Stimulated activated CD4-positive, alpha-beta T cell treated with anti-CD3 and anti-CD28 coated beads, Interleukin-1b, Interleukin-23, amount 100 ng/mL, for 4 hours (primary cell): ENCODE results near the gene AKT2.

Experiments used
- DNase-seq, 2 donors: peaks; one replicate each; pipeline ENCODE4 v3.0.0-alpha.2; 2020; ENCODE audit warnings: low read depth in 2 of 2

The AKT2 gene

DNA sequence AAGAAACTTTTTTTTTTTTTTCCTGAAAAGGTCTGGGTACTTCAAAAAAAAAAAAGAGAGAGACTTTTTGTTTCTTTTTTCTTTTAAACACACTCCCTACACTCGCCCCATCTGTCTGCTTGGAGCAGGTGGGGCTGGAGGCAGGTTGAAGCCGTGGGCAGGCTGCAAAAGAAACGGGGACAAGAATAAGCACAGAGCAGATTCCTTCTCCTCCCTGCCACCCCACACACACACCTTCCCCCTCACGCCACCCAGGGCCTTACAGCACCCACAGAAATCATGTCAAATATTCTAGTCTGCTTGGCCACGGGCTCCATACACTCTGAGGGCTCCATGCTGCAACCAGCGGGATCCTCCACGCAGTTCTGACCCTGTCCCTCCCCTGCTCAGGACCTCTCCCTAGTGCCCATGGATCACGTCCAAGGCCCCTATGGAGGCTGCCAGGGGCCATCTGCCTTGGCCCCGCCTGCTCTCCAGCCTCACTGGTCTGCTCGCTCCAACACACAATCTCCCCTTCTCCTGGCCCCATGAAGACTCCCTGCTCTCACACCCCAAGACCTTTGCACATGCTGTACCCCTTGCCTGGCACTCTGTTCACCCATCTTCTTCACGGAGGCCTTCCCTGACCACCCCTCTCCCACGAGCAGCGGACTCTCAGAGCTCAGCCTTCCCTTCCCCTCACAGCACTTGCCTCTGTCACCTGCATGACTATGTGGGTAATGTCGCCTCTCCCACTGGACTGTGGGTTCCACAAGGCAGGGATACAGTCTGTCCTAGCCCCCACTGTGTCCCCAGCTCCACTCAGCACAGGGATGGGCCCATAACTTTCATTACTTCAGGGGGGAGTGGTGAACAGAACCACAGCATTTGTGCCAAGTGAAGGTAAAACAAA is 11.4 kb downstream of the AKT2 start:
- DNase-seq: no peak

DNA sequence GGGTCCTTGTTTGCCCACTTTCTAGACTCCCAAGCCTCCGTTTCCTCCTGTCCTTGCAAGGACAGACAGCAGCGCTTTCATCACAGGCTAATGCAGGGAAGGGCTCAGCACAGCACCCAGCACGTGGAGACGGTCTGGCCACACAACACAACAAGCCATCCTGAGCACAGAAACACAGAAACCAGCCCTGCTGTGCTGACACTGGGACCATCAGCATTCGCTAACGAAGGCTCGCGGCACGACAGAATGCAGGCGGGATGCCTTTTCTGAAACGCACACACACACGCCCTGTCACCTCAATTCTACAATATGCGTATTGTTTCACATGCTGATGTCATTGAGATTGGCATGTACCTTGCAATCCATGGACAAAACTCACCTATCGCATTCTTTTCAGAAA is 12.9 kb downstream of the AKT2 start:
- DNase-seq: no peak

DNA sequence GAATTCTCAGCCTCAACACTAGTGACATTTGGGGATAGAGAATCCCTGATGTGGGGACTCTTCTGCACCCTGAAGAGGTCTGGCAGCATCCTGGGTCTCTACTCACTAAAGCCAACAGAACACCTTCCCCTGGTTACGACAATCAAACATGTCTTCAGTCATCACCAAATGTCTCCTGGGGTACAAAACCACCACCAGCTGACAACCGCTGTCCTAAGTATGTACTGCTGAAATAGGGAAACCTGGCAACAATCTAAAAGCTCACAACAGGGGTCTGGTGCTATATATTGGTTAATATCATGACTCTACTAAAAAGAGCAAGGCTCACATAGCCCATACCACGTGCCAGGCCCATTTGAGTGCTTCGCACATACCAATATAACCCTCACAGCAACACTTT is 13.4 kb downstream of the AKT2 start:
- DNase-seq: no peak

DNA sequence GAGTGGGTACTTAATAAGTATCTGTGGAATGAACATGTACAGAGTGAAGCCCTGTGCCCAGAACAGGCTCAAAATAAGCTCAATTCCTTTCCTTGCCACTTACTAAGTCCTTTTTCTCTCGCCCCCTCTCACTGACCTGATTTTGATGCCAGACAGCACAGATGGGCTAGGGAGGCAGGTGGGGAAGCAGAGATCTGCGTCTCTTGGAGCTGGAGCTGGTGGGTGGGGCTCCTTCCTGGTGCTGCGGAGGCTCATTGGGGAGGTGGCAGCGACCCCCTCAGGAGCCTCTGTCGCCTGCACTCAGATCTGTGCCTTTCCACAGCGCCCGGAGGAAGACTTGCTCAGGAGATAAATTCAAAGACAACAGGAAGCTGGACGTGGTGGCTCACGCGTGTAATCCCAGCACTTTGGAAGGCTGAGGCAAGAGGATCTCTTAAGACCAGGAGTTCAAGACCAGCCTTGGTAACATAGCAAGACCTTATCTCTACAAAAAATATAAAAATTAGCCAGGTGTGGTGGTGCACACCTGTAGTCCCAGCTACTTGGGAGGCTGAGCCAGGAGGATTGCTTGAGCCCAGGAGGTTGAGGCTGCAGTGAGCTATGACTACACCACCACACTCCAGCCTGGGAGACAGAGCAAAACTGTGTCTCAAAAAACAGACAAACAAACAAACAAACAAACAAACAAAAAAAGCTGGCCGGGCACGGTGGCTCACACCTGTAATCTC is 14.6 kb downstream of the AKT2 start:
- no peak for DNase-seq

DNA sequence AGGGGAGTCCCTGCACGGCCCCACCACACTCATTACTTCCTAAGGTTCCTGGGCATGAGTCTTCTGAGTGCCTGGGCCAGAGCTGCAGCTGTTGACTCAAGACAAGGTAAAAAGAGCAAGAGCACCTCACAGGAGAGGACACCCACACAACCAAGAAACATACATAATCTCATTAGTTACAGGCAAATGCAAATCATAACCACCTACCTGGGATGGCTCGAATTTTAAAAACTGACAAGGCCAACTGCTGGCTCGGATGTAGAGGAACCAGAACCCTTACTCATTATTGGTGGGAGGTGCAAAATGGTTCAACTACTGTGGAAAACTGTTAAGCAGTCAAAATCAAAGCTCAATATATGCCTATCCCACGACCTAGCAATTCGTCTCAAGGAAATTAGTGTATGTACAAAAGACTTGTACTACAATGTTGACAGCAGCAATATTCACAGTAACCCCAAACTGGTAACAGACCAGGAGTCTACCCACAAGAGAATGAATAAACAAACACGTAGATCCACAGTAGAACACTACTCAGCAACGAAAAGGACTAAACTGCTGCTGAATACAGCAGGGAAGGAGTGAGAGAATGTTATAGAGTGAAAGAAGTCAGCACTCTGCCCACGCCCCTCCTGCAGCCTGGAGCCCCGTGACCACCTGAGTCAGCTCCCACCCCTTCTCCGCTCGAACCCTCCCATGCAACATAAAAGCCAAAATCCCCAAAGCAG is 15.8 kb downstream of the AKT2 start:
- no peak for DNase-seq

DNA sequence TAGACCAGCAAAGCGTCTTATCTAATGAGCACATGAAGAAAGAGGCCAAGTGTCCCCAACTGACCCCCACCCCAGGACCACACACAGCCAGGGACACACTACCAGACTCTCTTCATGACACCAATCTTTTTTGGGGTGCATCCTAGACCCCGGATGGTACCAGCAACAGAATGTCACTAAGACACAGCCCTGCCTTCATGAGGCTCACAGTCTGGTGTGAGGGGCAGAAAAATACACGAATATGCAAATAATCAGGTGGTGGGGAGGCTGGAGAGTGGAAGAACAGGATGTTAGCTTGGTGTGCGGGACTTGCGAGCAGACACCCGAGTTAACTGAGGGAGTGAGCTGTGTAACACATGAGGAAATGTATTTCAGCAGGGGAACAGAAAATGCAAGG is 17.5 kb downstream of the AKT2 start:
- no peak for DNase-seq

DNA sequence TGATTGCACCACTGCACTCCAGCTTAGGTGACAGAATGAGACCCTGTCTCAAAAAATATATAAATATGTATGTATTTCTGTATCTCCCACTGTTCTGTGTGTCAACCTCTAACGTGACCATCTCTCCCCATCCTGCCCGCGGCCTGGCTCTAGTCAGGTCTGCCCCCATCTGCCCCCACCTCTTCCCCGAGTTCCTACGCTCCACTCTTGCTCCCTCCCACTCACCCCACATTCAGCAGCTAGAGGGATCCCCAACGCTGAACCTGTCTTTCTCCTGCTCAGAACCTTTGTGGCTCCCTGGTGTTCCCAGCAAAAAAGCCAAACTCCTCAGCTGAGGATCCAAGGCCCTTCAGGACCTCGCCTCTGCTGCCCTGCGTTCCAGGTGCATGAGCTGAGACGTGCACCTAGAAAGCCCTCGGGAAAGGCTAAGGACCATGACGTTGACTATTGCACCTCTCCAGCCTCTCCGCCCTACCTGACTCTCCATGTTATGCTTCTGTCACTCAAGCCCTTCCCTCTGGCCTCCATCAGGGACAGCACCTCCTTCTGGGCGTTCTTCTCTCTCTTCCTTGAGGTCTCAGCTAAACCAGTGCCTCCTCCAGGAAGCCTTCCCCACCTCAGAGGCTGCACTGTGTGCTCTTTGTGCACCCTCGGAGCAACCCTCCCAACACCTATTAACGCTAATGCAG is 18.1 kb downstream of the AKT2 start:
- no peak for DNase-seq

DNA sequence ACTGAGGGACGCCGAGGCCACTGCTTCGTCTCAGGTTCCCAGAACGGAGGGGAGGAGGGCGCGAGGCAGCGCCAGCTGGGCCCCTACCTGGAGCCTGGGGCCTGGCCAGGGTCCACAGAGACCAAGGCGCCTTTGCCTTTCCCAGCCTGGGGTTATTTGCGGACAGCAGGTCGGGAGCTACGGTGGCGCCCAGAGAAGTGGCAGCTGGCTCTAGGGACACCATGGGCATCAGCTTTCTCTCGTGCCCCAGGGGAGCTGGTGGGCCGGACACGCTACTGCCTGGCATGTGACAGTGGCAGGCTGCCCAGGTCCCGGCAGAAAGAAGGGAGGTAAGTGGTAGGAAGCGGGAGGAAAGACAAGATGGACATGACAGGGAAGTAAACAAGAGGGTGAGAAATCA is 19.0 kb downstream of the AKT2 start:
- no peak for DNase-seq

DNA sequence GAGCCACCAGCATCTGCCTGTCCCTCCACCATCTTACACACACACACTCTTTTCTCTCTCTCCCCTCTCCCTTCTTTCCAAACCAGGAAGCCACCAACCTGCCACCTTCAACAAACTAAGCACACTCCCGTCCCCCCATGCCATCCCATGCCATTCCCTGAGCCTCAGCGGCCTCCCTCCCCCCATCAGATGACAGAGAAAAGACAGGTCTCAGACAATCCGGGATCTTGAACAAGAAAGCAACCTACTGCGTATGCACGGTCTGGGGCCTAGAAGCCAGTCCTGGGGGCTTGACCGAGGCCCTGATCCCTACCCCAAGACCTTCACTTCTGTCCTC is 19.4 kb downstream of the AKT2 start:
- DNase-seq: no peak

DNA sequence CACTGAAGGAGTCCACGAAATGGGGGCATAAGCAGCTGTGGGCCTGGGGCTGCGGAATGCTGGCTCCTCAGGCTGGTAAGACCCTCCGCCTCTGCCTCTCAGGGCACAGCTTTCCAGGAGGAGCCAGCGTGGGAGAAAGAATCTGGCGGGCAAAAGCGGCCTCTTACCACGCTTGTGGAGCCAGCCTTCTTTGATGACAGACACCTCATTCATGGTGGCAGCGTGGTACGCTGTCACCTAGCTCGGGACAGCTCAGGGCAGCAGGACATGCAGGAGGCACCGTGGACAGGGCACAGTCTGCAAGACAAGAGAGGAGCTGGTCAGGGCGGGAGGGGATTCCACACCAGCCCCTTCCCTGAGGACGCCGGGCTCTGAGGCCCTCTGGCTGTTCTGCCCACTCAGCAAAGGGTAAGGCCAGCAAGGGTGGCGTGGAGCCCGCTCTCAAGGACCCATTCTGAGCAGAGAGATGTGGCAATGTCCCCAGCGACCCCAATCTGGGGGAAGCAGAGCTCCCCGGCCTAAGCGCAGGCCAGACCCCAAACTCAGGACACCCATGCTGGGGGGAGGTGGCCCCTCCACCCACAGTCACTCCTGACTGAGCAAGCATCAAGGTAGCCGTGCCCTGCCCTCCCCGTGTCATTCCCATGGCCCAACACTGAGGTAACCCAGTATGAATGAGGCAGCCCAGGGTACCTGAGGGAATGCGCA is 19.9 kb downstream of the AKT2 start:
- DNase-seq: no peak

DNA sequence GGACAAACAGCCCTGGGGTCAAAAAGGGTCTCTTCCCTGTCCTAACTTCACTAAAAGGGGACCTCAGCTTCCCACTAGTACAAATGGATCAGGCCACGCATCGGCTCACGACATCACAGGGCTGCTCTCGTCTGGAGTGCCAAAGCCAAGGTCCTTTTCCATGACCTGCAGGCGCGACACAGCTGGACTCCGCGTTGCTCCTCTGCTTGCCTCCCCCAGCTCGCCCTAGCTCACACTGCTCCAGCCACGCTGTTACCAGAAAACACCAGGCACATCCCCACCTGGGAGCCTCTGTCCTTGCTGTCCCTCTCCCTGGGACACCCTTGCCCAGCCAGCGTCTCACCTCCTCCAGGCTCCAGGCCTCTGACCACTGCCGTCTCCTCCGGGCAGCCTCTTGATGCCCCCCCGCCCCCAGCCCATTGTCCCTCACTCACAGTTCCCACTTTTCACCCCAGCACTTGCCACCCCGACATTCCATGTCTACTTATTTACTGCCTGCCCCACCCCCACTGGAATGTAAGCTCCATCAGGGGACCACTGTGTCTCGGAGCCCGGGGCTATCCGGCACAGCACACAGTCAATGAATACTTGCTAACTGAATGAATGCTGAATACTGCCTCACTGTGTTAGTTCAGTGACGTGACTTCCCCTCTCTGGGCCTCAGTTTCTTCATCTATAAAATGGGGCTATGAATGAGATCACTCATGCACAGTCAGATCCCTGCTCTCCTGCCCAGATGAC is 20.7 kb downstream of the AKT2 start:
- no peak for DNase-seq

DNA sequence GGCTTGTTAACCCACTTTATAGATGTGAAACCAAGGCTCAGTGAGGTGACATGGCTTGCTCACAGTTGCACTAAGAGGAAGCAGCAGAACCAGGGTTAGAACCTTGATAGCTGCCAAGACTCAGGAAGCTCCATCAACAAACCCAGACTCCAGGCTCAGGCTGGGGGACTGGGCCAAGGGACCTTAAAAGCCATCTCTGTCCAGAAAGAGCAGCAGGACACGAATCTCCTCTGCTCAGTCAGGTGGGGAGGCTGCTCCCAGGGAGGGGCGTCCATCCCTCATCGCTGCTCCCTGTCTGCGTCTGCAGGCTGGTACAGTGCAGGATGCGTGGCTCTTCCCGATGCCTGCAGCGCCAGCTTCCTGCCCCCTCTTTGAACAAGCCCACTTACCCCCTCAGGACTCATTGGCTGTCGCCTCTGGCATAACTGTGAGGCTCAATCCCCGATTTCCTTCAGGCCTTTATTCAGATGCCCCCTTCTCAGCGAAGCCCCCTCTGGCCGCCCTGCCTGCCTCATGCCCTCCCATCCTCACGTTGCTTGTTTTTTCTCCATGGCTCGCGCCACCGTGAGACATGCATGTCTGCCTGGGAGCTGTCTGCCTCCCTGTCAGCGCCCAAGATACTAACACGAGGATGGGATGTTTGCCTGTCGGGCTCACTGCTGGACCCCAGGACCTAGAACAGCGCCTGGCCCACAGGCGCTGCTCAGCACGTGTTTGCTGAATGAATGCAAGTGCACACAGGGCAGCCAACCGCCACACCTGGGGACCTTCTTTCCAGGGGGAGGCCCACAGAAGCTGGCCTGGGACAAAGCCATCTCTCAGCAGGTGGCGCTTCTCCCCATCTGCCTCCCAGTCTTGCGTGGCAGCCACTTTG is 21.5 kb downstream of the AKT2 start:
- no peak for DNase-seq

DNA sequence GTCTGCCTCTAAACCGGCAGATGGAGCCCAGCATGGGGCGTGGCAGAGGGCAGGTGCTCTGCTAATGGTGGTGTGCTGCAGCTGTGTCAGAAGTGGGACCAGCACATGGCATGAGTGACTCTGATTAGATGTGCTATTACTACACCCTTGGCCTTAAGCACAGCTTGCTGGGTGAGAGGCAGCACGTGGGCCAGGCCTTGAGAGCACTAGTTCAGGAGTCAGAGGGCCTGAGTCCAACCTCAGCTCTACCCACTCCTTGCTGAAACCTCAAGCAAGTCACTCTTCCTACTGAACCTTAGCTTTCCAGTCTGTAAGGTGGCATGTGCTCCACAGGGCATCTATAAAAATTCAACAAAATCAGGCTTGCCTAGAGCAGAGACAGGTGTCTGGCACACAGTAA is 22.7 kb downstream of the AKT2 start:
- DNase-seq: no peak

DNA sequence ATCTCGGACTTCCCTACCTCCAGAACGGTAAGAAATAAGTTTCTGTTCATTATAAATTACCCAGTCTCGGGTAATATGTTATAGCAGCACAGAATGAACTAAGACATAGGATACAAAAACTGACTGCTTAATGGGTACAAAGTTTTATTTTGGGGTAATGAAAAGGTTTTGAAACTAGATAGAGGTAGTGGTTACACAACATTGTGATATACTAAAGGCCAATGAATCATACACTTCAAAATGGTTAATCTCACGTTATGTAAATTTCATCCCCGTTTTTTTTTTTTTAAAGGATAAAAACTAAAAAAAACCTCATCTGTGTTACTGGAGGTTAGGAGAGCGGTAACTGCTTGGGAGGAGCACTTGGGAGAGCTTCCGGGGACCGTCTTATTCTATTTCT is 23.5 kb downstream of the AKT2 start:
- DNase-seq: no peak

DNA sequence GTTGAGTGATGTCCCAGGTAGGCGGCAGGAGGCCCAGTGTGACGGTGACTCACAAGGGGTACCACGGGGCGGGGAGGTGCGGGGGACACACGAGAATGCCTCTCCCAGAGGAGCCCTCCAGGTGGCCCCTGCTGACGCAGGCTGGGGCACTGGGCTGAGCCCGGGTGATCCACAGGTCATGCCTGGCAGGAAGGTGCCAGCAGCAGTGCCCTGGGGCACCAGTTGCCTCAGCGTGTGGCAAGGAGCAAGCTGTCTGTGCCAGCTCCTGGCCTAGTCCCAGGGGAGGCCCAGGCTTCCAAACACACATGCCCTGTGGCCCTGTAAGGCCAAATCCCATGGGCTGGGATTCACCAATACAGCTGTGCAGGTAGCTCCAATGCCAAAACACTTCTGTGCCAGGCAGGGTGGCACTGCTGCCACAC is 28.0 kb downstream of the AKT2 start:
- no peak for DNase-seq

DNA sequence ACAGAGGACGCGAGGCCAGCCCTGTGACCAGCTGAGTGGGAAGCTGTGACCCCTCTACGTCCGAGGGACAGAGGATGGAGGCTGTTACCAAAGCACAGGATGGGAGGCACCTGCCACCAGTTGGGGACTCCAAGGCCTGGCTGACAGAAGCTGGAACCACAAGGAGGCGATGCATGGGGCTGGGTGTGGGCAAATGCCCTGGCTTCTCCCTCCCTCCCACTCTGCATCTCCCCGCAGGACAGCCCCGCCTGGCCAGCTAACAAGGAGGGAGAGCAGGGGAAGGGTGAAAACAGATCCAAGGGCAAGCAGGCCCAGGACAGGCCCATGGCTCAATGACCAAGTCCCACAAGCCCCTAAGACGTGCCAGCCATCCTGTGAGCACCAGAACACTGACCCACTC is 28.6 kb downstream of the AKT2 start:
- no peak for DNase-seq

DNA sequence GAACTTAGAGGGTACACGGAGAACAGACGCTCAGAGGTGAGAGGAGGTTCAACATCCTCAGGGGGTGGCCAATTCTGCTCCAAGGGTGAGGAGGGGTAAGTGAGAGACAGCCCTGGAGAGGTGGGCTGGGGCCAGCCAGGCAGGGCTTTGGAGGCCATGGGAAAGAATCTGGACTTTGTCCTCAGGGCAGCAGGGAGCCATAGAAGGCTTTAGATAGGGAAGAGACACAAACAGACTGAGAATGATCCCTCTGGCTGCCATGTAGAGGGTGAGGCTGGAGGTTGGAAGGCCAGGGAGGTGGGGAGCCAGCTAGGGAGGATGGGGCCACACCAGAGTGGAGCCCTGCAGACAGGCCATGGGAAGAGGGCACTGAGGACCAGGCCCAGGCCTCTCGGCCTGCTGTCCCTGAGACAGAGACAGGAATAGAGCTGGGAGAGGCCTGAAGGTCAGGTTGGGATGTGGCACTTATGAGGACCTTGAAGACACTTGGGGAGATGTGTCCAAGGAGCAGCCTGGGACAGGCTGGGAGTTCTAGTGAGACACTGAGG is 29.5 kb downstream of the AKT2 start:
- DNase-seq: no peak

DNA sequence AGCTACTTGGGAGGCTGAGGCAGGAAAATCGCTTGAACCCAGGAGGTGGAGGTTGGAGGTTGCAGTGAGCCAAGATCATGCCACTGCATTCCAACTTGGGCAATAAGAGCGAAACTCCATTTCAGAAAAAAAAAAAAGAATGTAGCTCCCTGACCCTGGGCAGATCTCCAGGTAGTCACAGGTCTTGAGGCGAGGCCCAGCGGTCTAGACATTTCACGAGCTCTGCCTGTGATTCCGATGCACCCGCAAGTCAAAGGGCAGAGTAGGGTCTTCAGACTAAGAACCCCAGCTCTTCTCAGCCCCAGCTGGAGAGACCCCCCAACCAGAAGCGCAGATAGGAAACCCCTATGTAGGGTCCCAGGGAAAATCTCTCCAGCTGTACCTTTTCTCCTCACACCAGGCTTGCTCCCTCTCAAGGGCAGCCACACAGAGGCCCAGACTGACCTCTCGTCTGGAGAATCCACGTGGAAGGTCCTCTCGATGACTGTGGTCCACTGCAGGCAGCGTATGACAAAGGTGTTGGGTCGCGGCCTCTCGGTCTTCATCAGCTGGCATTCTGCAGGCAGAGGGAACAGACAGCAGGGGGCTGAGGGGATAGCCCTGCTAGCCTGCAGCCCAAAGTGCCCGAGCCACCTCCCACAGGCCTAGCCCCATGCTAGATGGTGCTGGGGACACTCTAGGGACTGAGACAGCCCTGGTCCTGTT is 30.3 kb downstream of the AKT2 start:
- no peak for DNase-seq

DNA sequence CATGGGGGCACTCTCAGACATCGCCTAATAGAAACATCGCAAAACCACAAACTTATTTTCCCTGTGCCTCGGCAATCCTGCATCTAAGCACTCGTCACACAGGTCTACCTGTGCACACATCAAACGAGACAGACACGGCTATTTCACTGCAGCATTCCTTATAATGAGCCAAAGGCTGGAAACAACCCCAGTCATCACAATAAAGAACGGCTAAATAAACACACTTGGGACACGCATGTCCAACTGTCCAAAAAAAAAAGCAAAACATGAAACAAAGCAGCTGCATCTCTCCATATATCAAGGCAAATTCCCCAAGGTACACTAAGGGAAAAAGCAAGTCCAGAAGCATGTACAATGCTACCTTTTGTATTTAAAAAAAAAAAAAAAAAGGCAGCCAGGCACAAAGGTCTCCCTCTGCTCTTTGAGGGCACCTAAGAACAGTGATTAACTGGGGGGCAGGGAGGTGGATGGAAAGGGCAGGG is 31.5 kb downstream of the AKT2 start:
- no peak for DNase-seq
